Neural crest cell (in vitro differentiated cells): ENCODE results near the gene NUP50. TPM values are rescaled to one million over a fixed set of nuclear protein-coding genes. Genes with fewer than 3 reads are reported as not detected.

Experiments used
- DNase-seq: peaks from one replicate; pipeline ENCODE4 v3.0.0; 2021; ENCODE audit warnings: low read depth, mixed read lengths, low spot score
- H3K27ac Mint-ChIP-seq: one replicate; pipeline ENCODE4 v1.8.0; 2021; ENCODE audit warnings: mild to moderate bottlenecking, mixed read lengths; ENCODE audit not compliant: unreplicated experiment
- H3K27me3 Mint-ChIP-seq: 2 replicates; pipeline ENCODE4 v1.8.0; 2021; ENCODE audit warnings: low read depth, mild to moderate bottlenecking, mixed read lengths
- H3K36me3 Mint-ChIP-seq: 2 replicates; pipeline ENCODE4 v1.8.0; 2021; ENCODE audit warnings: low read depth, mild to moderate bottlenecking, mixed read lengths
- H3K4me1 Mint-ChIP-seq: 2 replicates; pipeline ENCODE4 v1.8.0; 2021; ENCODE audit warnings: mixed read lengths
- H3K4me3 Mint-ChIP-seq: one replicate; pipeline ENCODE4 v1.8.0; 2021; ENCODE audit warnings: mild to moderate bottlenecking, mixed read lengths
- H3K9me3 Mint-ChIP-seq: 2 replicates; pipeline ENCODE4 v1.8.0; 2021; ENCODE audit warnings: mixed read lengths
- CTCF ChIP-seq: fragments of 200-600 bp; sonication (generic); conservative IDR thresholded peaks from 2 replicates; pipeline ENCODE4 v1.5.0; 2021; ENCODE audit warnings: antibody characterized with exemption, mild to moderate bottlenecking
- total RNA-seq: library from RNA; stranded (reverse); gene quantifications from 2 replicates; pipeline ENCODE4 v1.2.1, GENCODE V29; 2021

The NUP50 gene
- total RNA-seq, 1 donor from 2014 or later: 128 TPM

GRCh38 chr22:45181766-45182165 lies 18.0 kb downstream of the NUP50 start:
- no peak for TF ChIP-seq CTCF
- H3K27ac Mint-ChIP-seq: no peak overlapping the region

GRCh38 chr22:45183974-45184373 lies 20.2 kb downstream of the NUP50 start:
- H3K4me3 Mint-ChIP-seq: no peak overlapping the region
- H3K9me3 Mint-ChIP-seq: no peaks in the 10 kb centered on the region
- no peak for DNase-seq
- H3K36me3 Mint-ChIP-seq: peaks cover 14% of the 10 kb centered on the region
- TF ChIP-seq CTCF: no peak
- H3K27me3 Mint-ChIP-seq: no peaks in the 10 kb centered on the region
- peak overlapping the region; percentile 84 for H3K27ac Mint-ChIP-seq
- no peaks in the 10 kb centered on the region for H3K4me1 Mint-ChIP-seq

More at GRCh38 chr22:45181766-45182165, 18.0 kb downstream of the NUP50 start:
- Mint-ChIP-seq H3K4me1 (no peaks in the 10 kb centered on the region), H3K9me3 (no peaks in the 10 kb centered on the region), H3K36me3 (peaks cover 17% of the 10 kb centered on the region), H3K27me3 (no peaks in the 10 kb centered on the region), H3K4me3 (no peak overlapping the region)
- no peak for DNase-seq

- H3K27ac Mint-ChIP-seq: no peak overlapping the region
- no peak for TF ChIP-seq CTCF
- H3K27me3 Mint-ChIP-seq: no peaks in the 10 kb centered on the region
- H3K36me3 Mint-ChIP-seq: peaks cover 10% of the 10 kb centered on the region
- H3K4me3 Mint-ChIP-seq: no peak overlapping the region
- H3K4me1 Mint-ChIP-seq: no peaks in the 10 kb centered on the region
- DNase-seq: no peak
- no peaks in the 10 kb centered on the region for H3K9me3 Mint-ChIP-seq
Measured at GRCh38 chr22:45185718-45186514, 22.2 kb downstream of the NUP50 start.

GRCh38 chr22:45187891-45188290 lies 24.2 kb downstream of the NUP50 start:
- no peaks in the 10 kb centered on the region for H3K27me3 Mint-ChIP-seq
- H3K4me3 Mint-ChIP-seq: no peak overlapping the region
- peaks cover 6% of the 10 kb centered on the region for H3K36me3 Mint-ChIP-seq
- peaks cover 11% of the 10 kb centered on the region for H3K4me1 Mint-ChIP-seq
- H3K27ac Mint-ChIP-seq: no peak overlapping the region
- no peaks in the 10 kb centered on the region for H3K9me3 Mint-ChIP-seq
- DNase-seq: no peak
- no peak for TF ChIP-seq CTCF

- Mint-ChIP-seq H3K9me3 (no peaks in the 10 kb centered on the region), H3K36me3 (peaks cover 3% of the 10 kb centered on the region), H3K27ac (no peak overlapping the region), H3K27me3 (no peaks in the 10 kb centered on the region), H3K4me1 (peaks cover 19% of the 10 kb centered on the region), H3K4me3 (no peak overlapping the region)
- no peak for TF ChIP-seq CTCF
- no peak for DNase-seq
Measured at GRCh38 chr22:45188779-45189178, 25.1 kb downstream of the NUP50 start.
